OCI-LY1 (cell line): ENCODE measurements around the gene ALDH1B1.

Source experiments
- H2AFZ ChIP-seq: fragments of 200-600 bp; sonication (generic), shearing (Covaris generic); 2 replicates; pipeline ENCODE4 v1.6.0; 2014; ENCODE audit warnings: antibody characterized with exemption, mild to moderate bottlenecking, low read length
- H3F3A ChIP-seq: fragments of 200-600 bp; sonication (generic), shearing (Covaris generic); 2 replicates; pipeline ENCODE4 v1.6.0; 2014; ENCODE audit warnings: mild to moderate bottlenecking, antibody characterized with exemption, low read length, moderate library complexity; ENCODE audit not compliant: insufficient read depth
- H3K27ac ChIP-seq: fragments of 200-600 bp; sonication (generic); 2 replicates; pipeline ENCODE4 v1.5.1; 2014; ENCODE audit warnings: low read length, mixed run types, mild to moderate bottlenecking, low read depth; ENCODE audit not compliant: poor library complexity, severe bottlenecking
- H3K27me3 ChIP-seq: fragments of 200-600 bp; sonication (generic); 2 replicates; pipeline ENCODE4 v1.6.0; 2014; ENCODE audit warnings: antibody characterized with exemption, mild to moderate bottlenecking, low read length, moderate library complexity; ENCODE audit not compliant: insufficient read depth
- H3K36me3 ChIP-seq: fragments of 200-600 bp; sonication (generic); 2 replicates; pipeline ENCODE4 v1.6.1; 2014; ENCODE audit warnings: mild to moderate bottlenecking, antibody characterized with exemption, low read length, moderate library complexity, mixed read lengths; ENCODE audit not compliant: insufficient read depth
- H3K4me1 ChIP-seq: fragments of 200-600 bp; sonication (generic); 2 replicates; pipeline ENCODE4 v1.5.1; 2014; ENCODE audit warnings: mild to moderate bottlenecking, low read length, moderate library complexity; ENCODE audit not compliant: insufficient read depth, severe bottlenecking
- H3K4me2 ChIP-seq: fragments of 200-600 bp; sonication (generic), shearing (Covaris generic); 2 replicates; pipeline ENCODE4 v1.6.1; 2014; ENCODE audit warnings: low read length
- H3K4me3 ChIP-seq: fragments of 200-600 bp; sonication (generic); 2 replicates; pipeline ENCODE4 v1.5.1; 2014; ENCODE audit warnings: low read length, low read depth, mild to moderate bottlenecking, mixed read lengths; ENCODE audit not compliant: poor library complexity, severe bottlenecking
- H3K79me2 ChIP-seq: fragments of 200-600 bp; shearing (Covaris generic); 2 replicates; pipeline ENCODE4 v1.6.1; 2016; ENCODE audit warnings: mixed run types, low read length, mixed read lengths; ENCODE audit not compliant: insufficient read depth
- H3K9ac ChIP-seq: fragments of 200-600 bp; sonication (generic), shearing (Covaris generic); 2 replicates; pipeline ENCODE4 v1.6.1; 2014; ENCODE audit warnings: mild to moderate bottlenecking, low read length, mixed read lengths
- H3K9me2 ChIP-seq: fragments of 200-600 bp; sonication (generic), shearing (Covaris generic); 2 replicates; pipeline ENCODE4 v1.6.1; 2014; ENCODE audit warnings: low read depth, mild to moderate bottlenecking, low read length, mixed read lengths
- H3K9me3 ChIP-seq: fragments of 200-600 bp; shearing (Covaris generic); 2 replicates; pipeline ENCODE4 v1.6.1; 2014; ENCODE audit warnings: low read length, mixed read lengths
- H4K20me1 ChIP-seq: fragments of 200-600 bp; sonication (generic), shearing (Covaris generic); 2 replicates; pipeline ENCODE4 v1.6.0; 2016; ENCODE audit warnings: mild to moderate bottlenecking, low read length; ENCODE audit not compliant: insufficient read depth
- EZH2 ChIP-seq: fragments of 200-600 bp; sonication (generic), shearing (Covaris generic); IDR thresholded peaks from 2 replicates; pipeline ENCODE4 v1.8.0; 2017; ENCODE audit warnings: borderline replicate concordance, mixed run types, mild to moderate bottlenecking, antibody characterized with exemption, low read length, moderate library complexity, mixed read lengths
- TF ChIP-seq, protein P1 (sequence below): fragments of 200-600 bp; sonication (generic), shearing (Covaris generic); IDR thresholded peaks from 2 replicates; pipeline ENCODE4 v1.5.1; 2017; ENCODE audit warnings: mild to moderate bottlenecking, antibody characterized with exemption, low read length, moderate library complexity, mixed read lengths

The ALDH1B1 gene

GRCh38 chr9:38371495-38371894, 21.0 kb upstream of the ALDH1B1 start:
- no peaks in the 10 kb centered on the region for H3K27me3 ChIP-seq
- TF ChIP-seq, protein P1, sequence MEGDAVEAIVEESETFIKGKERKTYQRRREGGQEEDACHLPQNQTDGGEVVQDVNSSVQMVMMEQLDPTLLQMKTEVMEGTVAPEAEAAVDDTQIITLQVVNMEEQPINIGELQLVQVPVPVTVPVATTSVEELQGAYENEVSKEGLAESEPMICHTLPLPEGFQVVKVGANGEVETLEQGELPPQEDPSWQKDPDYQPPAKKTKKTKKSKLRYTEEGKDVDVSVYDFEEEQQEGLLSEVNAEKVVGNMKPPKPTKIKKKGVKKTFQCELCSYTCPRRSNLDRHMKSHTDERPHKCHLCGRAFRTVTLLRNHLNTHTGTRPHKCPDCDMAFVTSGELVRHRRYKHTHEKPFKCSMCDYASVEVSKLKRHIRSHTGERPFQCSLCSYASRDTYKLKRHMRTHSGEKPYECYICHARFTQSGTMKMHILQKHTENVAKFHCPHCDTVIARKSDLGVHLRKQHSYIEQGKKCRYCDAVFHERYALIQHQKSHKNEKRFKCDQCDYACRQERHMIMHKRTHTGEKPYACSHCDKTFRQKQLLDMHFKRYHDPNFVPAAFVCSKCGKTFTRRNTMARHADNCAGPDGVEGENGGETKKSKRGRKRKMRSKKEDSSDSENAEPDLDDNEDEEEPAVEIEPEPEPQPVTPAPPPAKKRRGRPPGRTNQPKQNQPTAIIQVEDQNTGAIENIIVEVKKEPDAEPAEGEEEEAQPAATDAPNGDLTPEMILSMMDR: peak; percentile 51; the same call in 1 of the 2 replicates
- no peak for TF ChIP-seq EZH2
- H3K9me2 ChIP-seq: no peaks in the 10 kb centered on the region
- H4K20me1 ChIP-seq: no peaks in the 10 kb centered on the region
- no peaks in the 10 kb centered on the region for H3K4me1 ChIP-seq
- H3K4me3 ChIP-seq: no peak overlapping the region
- no peaks in the 10 kb centered on the region for H3K36me3 ChIP-seq
- no peaks in the 10 kb centered on the region for H3K9me3 ChIP-seq
- no peak overlapping the region for H3K27ac ChIP-seq
- no peak overlapping the region for H3K9ac ChIP-seq
- no peaks in the 10 kb centered on the region for H3F3A ChIP-seq
- H3K4me2 ChIP-seq: no peak overlapping the region
- H3K79me2 ChIP-seq: no peaks in the 10 kb centered on the region
- no peak overlapping the region for H2AFZ ChIP-seq

DNA sequence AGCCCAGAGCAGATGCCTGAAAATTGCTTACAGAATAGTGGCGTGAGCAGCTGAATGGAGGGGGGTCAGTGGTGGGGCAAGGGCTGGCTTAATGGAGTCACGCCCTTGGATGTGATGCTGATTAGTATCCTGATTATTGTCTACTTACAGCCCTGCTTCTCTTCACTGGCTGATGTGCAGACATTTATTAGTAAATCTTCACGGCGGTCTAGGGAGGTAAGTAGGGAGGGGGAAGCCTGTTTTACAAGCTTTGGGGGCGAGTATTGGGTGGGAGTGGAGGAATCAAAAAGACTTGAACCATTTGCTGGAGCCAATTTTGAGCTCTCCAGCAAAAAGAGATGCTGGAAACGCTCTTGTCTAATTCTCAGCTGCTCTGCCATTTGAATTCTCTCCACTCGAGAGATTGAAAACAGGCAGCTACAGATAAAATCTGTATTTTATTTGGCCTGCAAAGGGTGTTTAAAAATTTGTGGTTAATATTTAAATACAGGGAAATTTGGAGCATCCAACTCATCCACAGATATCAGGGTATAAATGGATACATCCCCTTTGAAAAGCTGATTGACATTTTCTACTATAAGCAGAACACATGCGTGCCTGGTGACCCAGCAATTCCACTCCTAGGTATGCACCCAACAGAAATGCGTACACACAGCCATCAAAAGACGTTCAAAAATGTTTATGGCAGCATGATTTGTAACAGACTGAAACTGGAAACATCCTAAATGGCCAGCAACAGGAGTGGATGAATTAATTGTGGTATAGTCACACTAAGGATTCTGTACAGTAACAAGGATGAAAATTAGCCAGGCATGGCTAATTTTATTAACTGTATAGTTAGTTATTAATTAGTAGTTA, 19.5 kb upstream of the ALDH1B1 start:
- Histone ChIP-seq H3K36me3 (no peaks in the 10 kb centered on the region), H3K27ac (no peak overlapping the region), H3K9ac (no peak overlapping the region), H3F3A (no peaks in the 10 kb centered on the region), H3K4me3 (no peak overlapping the region), H3K9me3 (no peaks in the 10 kb centered on the region), H3K4me2 (no peak overlapping the region), H3K4me1 (no peaks in the 10 kb centered on the region), H3K27me3 (no peaks in the 10 kb centered on the region), H3K9me2 (no peaks in the 10 kb centered on the region), H4K20me1 (no peaks in the 10 kb centered on the region), H2AFZ (no peak overlapping the region), H3K79me2 (no peaks in the 10 kb centered on the region)
- no peak for TF ChIP-seq EZH2
- TF ChIP-seq, protein P1: no peak

GRCh38 chr9:38373679-38374078, 18.8 kb upstream of the ALDH1B1 start:
- TF ChIP-seq EZH2: no peak
- TF ChIP-seq, protein P1: no peak
- Histone ChIP-seq H3K4me1 (no peaks in the 10 kb centered on the region), H3K4me2 (no peak overlapping the region), H4K20me1 (no peaks in the 10 kb centered on the region), H2AFZ (no peak overlapping the region), H3K27me3 (no peaks in the 10 kb centered on the region), H3K36me3 (no peaks in the 10 kb centered on the region), H3K79me2 (no peaks in the 10 kb centered on the region), H3F3A (no peaks in the 10 kb centered on the region), H3K9ac (no peak overlapping the region), H3K27ac (no peak overlapping the region), H3K9me2 (no peaks in the 10 kb centered on the region), H3K4me3 (no peak overlapping the region), H3K9me3 (no peaks in the 10 kb centered on the region)
